H1 (cell line): ENCODE data around the gene CSNK1G2. TPM values are rescaled to one million over a fixed set of nuclear protein-coding genes. Genes with fewer than 3 reads are reported as not detected.

ENCODE experiments used
- BACH1 ChIP-seq: IDR thresholded peaks from 2 replicates; pipeline ENCODE4 v1.6.1; 2012; ENCODE audit warnings: low read length, improper control_type of control experiment
- CTCF ChIP-seq, 3 experiments: IDR thresholded peaks; 1 replicate in 2 of 3; 2 replicates in 1 of 3; pipeline versions ENCODE4 v1.5.1 to v1.6.1; 2011; ENCODE audit warnings: low read length in 3 of 3, mild to moderate bottlenecking in 3 of 3, inconsistent platforms in 2 of 3, low read depth in 1 of 3, moderate library complexity in 1 of 3; ENCODE audit not compliant: insufficient read depth in 1 of 3; ENCODE audit errors: control extremely low read depth in 1 of 3
- JUND ChIP-seq: IDR thresholded peaks from 2 replicates; pipeline ENCODE4 v1.6.1; 2011; ENCODE audit warnings: mild to moderate bottlenecking, improper control_type of control experiment, low read length
- PHF8 ChIP-seq: fragments of 200-600 bp; sonication (generic); conservative IDR thresholded peaks from 2 replicates; pipeline ENCODE4 v1.7.1; 2012; ENCODE audit warnings: low read depth, mild to moderate bottlenecking, inconsistent platforms, low read length, moderate library complexity
- POLR2AphosphoS5 ChIP-seq: IDR thresholded peaks from 2 replicates; pipeline ENCODE4 v1.6.1; 2011; ENCODE audit warnings: low read depth, low read length
- SP2 ChIP-seq: IDR thresholded peaks from 2 replicates; pipeline ENCODE4 v1.6.1; 2012; ENCODE audit warnings: mild to moderate bottlenecking, low read length, inconsistent platforms
- polyA plus RNA-seq, 7 experiments: library from polyadenylated mRNA; depleted of rRNA in 3 of 7; stranded (reverse) in 5 of 7; unstranded in 2 of 7; fragments of >200 nt in 5 of 7; fragments of 200-250 nt in 2 of 7; gene quantifications; 1 replicate in 5 of 7; 2 replicates in 1 of 7; 4 replicates in 1 of 7; pipeline versions ENCODE4 v1.2.1 to v1.2.3, GENCODE V29; 2011 to 2013; ENCODE audit warnings: missing spikeins in 2 of 7, mixed read lengths in 2 of 7
- total RNA-seq: library from RNA; stranded (reverse); fragmentation: NEBNext Ultra II Directional; extraction: Animal tissue kit (Norgen Biotek cat#: 25700); gene quantifications from 2 replicates; pipeline ENCODE4 v1.2.1, GENCODE V29; 2021

The CSNK1G2 gene
- total and polyA plus RNA-seq, 2 of the 8 experiments (the other 6 are each of a cell fraction or from before 2014, with no cell fraction given): 99.5 to 130 TPM

GRCh38 chr19:1905863-1906375 lies 35.1 kb upstream of the CSNK1G2 start (continued):
- no peak for TF ChIP-seq SP2
- TF ChIP-seq CTCF (IDR thresholded peaks at IDR 0.05; ENCODE audit: control extremely low read depth in 1 of 3, insufficient read depth in 1 of 3, low read depth in 1 of 3, low read length in 3 of 3): no peak
- no peak for TF ChIP-seq JUND
- no peak for TF ChIP-seq POLR2AphosphoS5
- TF ChIP-seq PHF8: no peak
- no peak for TF ChIP-seq BACH1
